PFSK-1 (cell line): ENCODE measurements around the gene NOX4.

ENCODE experiments used
- SIN3A ChIP-seq: IDR thresholded peaks from 2 replicates; pipeline ENCODE4 v1.6.1; 2012; ENCODE audit warnings: mild to moderate bottlenecking, low read length, moderate library complexity, borderline replicate concordance; ENCODE audit not compliant: insufficient read depth
- TAF1 ChIP-seq: IDR thresholded peaks from 2 replicates; pipeline ENCODE4 v1.6.1; 2012; ENCODE audit warnings: low read length, control low read depth, borderline replicate concordance; ENCODE audit not compliant: insufficient read depth

DNA sequence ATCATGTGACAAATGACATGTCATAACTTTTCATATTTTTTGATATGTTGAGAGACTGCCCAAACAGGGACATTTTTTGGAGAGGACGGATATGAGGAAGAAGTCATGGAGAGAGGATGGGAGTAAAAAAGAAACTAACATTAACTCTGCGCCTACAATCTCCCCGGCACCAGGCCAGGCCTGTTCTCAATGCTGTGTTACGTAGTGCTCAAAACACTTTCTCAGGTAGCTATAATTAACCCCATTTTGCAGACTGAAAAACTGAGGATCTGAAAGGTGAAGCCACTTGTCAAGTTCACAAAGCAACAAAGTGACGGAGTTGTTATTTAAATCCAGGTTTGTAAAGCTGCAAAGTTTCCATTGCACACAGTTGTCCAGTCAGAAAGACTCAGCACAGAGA is 17.4 kb upstream of the NOX4 start:
- TF ChIP-seq TAF1 (no peak), SIN3A (no peak)
